Measurements from ENCODE around the gene TFAP2B.

TFAP2B gene

GRCh38 chr6:50862176-50862575 lies 43.5 kb downstream of the TFAP2B start:
- Histone ChIP-seq H3K4me3 (replicated peaks; ENCODE audit: low read depth, low read length) (no peak overlapping the region), H3K27me3 (replicated peaks; ENCODE audit: control insufficient read depth, insufficient read depth, low read length) (no peaks in the 10 kb centered on the region), H3K36me3 (ENCODE audit: control insufficient read depth, insufficient read depth, low read length) (no peaks in the 10 kb centered on the region)
- no peak for DNase-seq (ENCODE audit: extremely low read depth, insufficient read length)
- TF ChIP-seq CTCF (IDR thresholded peaks at IDR 0.05; ENCODE audit: insufficient read depth, low read length, poor library complexity, severe bottlenecking), result no peak

- no peaks in the 10 kb centered on the region for H3K27me3 ChIP-seq (replicated peaks; ENCODE audit: control insufficient read depth, insufficient read depth, low read length)
Observed at GRCh38 chr6:50864601-50865000, 45.9 kb downstream of the TFAP2B start.

GRCh38 chr6:50868466-50868865 lies 49.8 kb downstream of the TFAP2B start:
- Histone ChIP-seq H3K27me3 (replicated peaks; ENCODE audit: control insufficient read depth, insufficient read depth, low read length) (no peaks in the 10 kb centered on the region), H3K4me3 (replicated peaks; ENCODE audit: low read depth, low read length) (no peak overlapping the region), H3K36me3 (ENCODE audit: control insufficient read depth, insufficient read depth, low read length) (no peaks in the 10 kb centered on the region)
- no peak for DNase-seq (ENCODE audit: extremely low read depth, insufficient read length)
- no peak for TF ChIP-seq CTCF (IDR thresholded peaks at IDR 0.05; ENCODE audit: insufficient read depth, low read length, poor library complexity, severe bottlenecking)

More at GRCh38 chr6:50864601-50865000, 45.9 kb downstream of the TFAP2B start:
- no peak for DNase-seq (ENCODE audit: extremely low read depth, insufficient read length)
- no peak overlapping the region for H3K4me3 ChIP-seq (replicated peaks; ENCODE audit: low read depth, low read length)
- no peak for TF ChIP-seq CTCF (IDR thresholded peaks at IDR 0.05; ENCODE audit: insufficient read depth, low read length, poor library complexity, severe bottlenecking)
- no peaks in the 10 kb centered on the region for H3K36me3 ChIP-seq (ENCODE audit: control insufficient read depth, insufficient read depth, low read length)

GRCh38 chr6:50873167-50873566 lies 54.5 kb downstream of the TFAP2B start:
- no peak for TF ChIP-seq CTCF (IDR thresholded peaks at IDR 0.05; ENCODE audit: insufficient read depth, low read length, poor library complexity, severe bottlenecking)
- no peak for DNase-seq (ENCODE audit: extremely low read depth, insufficient read length)
- no peaks in the 10 kb centered on the region for H3K27me3 ChIP-seq (replicated peaks; ENCODE audit: control insufficient read depth, insufficient read depth, low read length)
- H3K4me3 ChIP-seq (replicated peaks; ENCODE audit: low read depth, low read length), result no peak overlapping the region
- H3K36me3 ChIP-seq (ENCODE audit: control insufficient read depth, insufficient read depth, low read length), result no peaks in the 10 kb centered on the region

GRCh38 chr6:50884364-50884763 lies 65.7 kb downstream of the TFAP2B start:
- DNase-seq (ENCODE audit: extremely low read depth, insufficient read length), result no peak
- H3K4me3 ChIP-seq (replicated peaks; ENCODE audit: low read depth, low read length), result no peak overlapping the region
- no peak for TF ChIP-seq CTCF (IDR thresholded peaks at IDR 0.05; ENCODE audit: insufficient read depth, low read length, poor library complexity, severe bottlenecking)
- H3K27me3 ChIP-seq (replicated peaks; ENCODE audit: control insufficient read depth, insufficient read depth, low read length), result no peaks in the 10 kb centered on the region
- no peaks in the 10 kb centered on the region for H3K36me3 ChIP-seq (ENCODE audit: control insufficient read depth, insufficient read depth, low read length)

GRCh38 chr6:50887112-50887511 lies 68.4 kb downstream of the TFAP2B start:
- DNase-seq (ENCODE audit: extremely low read depth, insufficient read length), result no peak
- H3K36me3 ChIP-seq (ENCODE audit: control insufficient read depth, insufficient read depth, low read length), result no peaks in the 10 kb centered on the region
- no peak for TF ChIP-seq CTCF (IDR thresholded peaks at IDR 0.05; ENCODE audit: insufficient read depth, low read length, poor library complexity, severe bottlenecking)
- H3K27me3 ChIP-seq (replicated peaks; ENCODE audit: control insufficient read depth, insufficient read depth, low read length), result no peaks in the 10 kb centered on the region
- no peak overlapping the region for H3K4me3 ChIP-seq (replicated peaks; ENCODE audit: low read depth, low read length)
